Measurements from ENCODE around the gene RINT1. TPM values are rescaled to one million over a fixed set of nuclear protein-coding genes. Genes with fewer than 3 reads are reported as not detected.
"Not testable (repeated sequence)": the region's sequence is repeated elsewhere in the genome, so short reads cannot be mapped to it uniquely, and the experiment has no call there.

RINT1 gene
- total RNA-seq, 4 donors from 2014 or later = 17.1 to 28.9 (median 18.7) TPM

- TF ChIP-seq POLR2A (IDR thresholded peaks at IDR 0.05) = no peak
- no peak for TF ChIP-seq CTCF (IDR thresholded peaks at IDR 0.05)
- no peaks in the 10 kb centered on the region for H3K9me3 ChIP-seq
- no peak overlapping the region for H3K4me3 ChIP-seq
- H3K27me3 ChIP-seq = no peaks in the 10 kb centered on the region
- DNase-seq = no peak
- H3K4me1 ChIP-seq = no peaks in the 10 kb centered on the region
- H3K27ac ChIP-seq = no peak overlapping the region
- H3K36me3 ChIP-seq = no peaks in the 10 kb centered on the region
- intact Hi-C loops (cut with DNase I; ENCODE audit: low total_unique reads) = no loop called here
Measured at GRCh38 chr7:105591522-105591921, 59.5 kb downstream of the RINT1 start.

GRCh38 chr7:105594034-105594433 lies 62.0 kb downstream of the RINT1 start:
- Histone ChIP-seq H3K27me3 (no peaks in the 10 kb centered on the region), H3K27ac (no peak overlapping the region), H3K4me3 (no peak overlapping the region), H3K36me3 (no peaks in the 10 kb centered on the region), H3K9me3 (no peaks in the 10 kb centered on the region), H3K4me1 (no peaks in the 10 kb centered on the region)
- intact Hi-C loops (cut with DNase I; ENCODE audit: low total_unique reads) = no loop called here
- TF ChIP-seq CTCF (IDR thresholded peaks at IDR 0.05) = no peak
- no peak for TF ChIP-seq POLR2A (IDR thresholded peaks at IDR 0.05)
- no peak for DNase-seq

GRCh38 chr7:105596866-105597265 lies 64.9 kb downstream of the RINT1 start:
- DNase-seq = no peak
- H3K27ac ChIP-seq = no peak overlapping the region
- no peaks in the 10 kb centered on the region for H3K27me3 ChIP-seq
- intact Hi-C loops (cut with DNase I; ENCODE audit: low total_unique reads) = no loop called here
- H3K36me3 ChIP-seq = no peaks in the 10 kb centered on the region
- H3K4me3 ChIP-seq = no peak overlapping the region
- H3K4me1 ChIP-seq = no peaks in the 10 kb centered on the region
- no peaks in the 10 kb centered on the region for H3K9me3 ChIP-seq
- TF ChIP-seq POLR2A (IDR thresholded peaks at IDR 0.05) (no peak), CTCF (IDR thresholded peaks at IDR 0.05) (no peak)

GRCh38 chr7:105599080-105599479 lies 67.1 kb downstream of the RINT1 start:
- H3K9me3 ChIP-seq; intact Hi-C loops (cut with DNase I; ENCODE audit: low total_unique reads); H3K4me3 ChIP-seq; DNase-seq; H3K4me1 ChIP-seq; H3K27me3 ChIP-seq; H3K36me3 ChIP-seq; H3K27ac ChIP-seq: not testable (repeated sequence)

GRCh38 chr7:105599551-105599950 lies 67.5 kb downstream of the RINT1 start:
- Histone ChIP-seq H3K9me3 (no peaks in the 10 kb centered on the region), H3K4me1 (no peaks in the 10 kb centered on the region), H3K27me3 (no peaks in the 10 kb centered on the region), H3K4me3 (no peak overlapping the region), H3K27ac (no peak overlapping the region), H3K36me3 (no peaks in the 10 kb centered on the region)
- intact Hi-C loops (cut with DNase I; ENCODE audit: low total_unique reads) = no loop called here
- TF ChIP-seq CTCF (IDR thresholded peaks at IDR 0.05) = no peak
- TF ChIP-seq POLR2A (IDR thresholded peaks at IDR 0.05) = no peak
- no peak for DNase-seq

Measured in uterus (tissue), 4 donors.